Suprapubic skin (tissue), 4 donors: ENCODE data around the gene RBM12. TPM values are rescaled to one million over a fixed set of nuclear protein-coding genes. Genes with fewer than 3 reads are reported as not detected.
"Not testable (repeated sequence)": the region's sequence is repeated elsewhere in the genome, so short reads cannot be mapped to it uniquely, and the experiment has no call there.

Source experiments
- DNase-seq, 2 donors: peaks; one replicate each; pipeline ENCODE4 v3.0.0-alpha.2; 2019; ENCODE audit warnings: low spot score in 2 of 2
- H3K27ac ChIP-seq: fragments of 200-600 bp; sonication (generic); one replicate; pipeline ENCODE4 v1.5.1; 2019
- H3K27me3 ChIP-seq: fragments of 200-600 bp; sonication (generic); one replicate; pipeline ENCODE4 v1.5.1; 2019
- H3K36me3 ChIP-seq: fragments of 200-600 bp; sonication (generic); one replicate; pipeline ENCODE4 v1.5.1; 2019
- H3K4me1 ChIP-seq: fragments of 200-600 bp; sonication (generic); one replicate; pipeline ENCODE4 v1.5.1; 2019
- H3K4me3 ChIP-seq: fragments of 200-600 bp; sonication (generic); one replicate; pipeline ENCODE4 v1.5.1; 2019; ENCODE audit warnings: mild to moderate bottlenecking
- H3K9me3 ChIP-seq: fragments of 200-600 bp; sonication (generic); one replicate; pipeline ENCODE4 v1.5.1; 2019
- CTCF ChIP-seq, 2 donors: fragments of 200-600 bp in 1 of 2; fragments of 450-650 bp in 1 of 2; sonication (generic) in 1 of 2; IDR thresholded peaks; one replicate each; pipeline ENCODE4 v1.5.1; 2016 to 2019; ENCODE audit warnings: antibody characterized with exemption in 2 of 2, mild to moderate bottlenecking in 1 of 2, moderate library complexity in 1 of 2
- EP300 ChIP-seq: sonication (generic); formaldehyde crosslinking; IDR thresholded peaks from one replicate; pipeline ENCODE4 v1.6.1; 2017; ENCODE audit warnings: antibody characterized with exemption
- POLR2A ChIP-seq, 2 donors: fragments of 450-650 bp; IDR thresholded peaks; one replicate each; pipeline ENCODE4 v1.6.1; 2017; ENCODE audit warnings: antibody characterized with exemption in 2 of 2, mild to moderate bottlenecking in 2 of 2, moderate library complexity in 2 of 2
- POLR2AphosphoS5 ChIP-seq, 3 donors: sonication (generic); formaldehyde crosslinking; IDR thresholded peaks; one replicate each; pipeline ENCODE4 v1.6.1; 2017; ENCODE audit warnings: antibody characterized with exemption in 3 of 3
- WGBS: methylation state at CpG from one replicate; pipeline ENCODE4 v1.1.5; 2018; 5-methylcytosine and 5-hydroxymethylcytosine counted together
- total RNA-seq, 4 donors: library from RNA; depleted of rRNA; stranded (reverse); fragments of >200 nt; gene quantifications; one replicate each; pipeline ENCODE4 v1.1.0, GENCODE V29; 2016

Gene RBM12
- total RNA-seq, 4 donors from 2014 or later, result 21.6 to 38.7 (median 32.7) TPM

- Histone ChIP-seq H3K36me3 (peaks cover 95% of the 10 kb centered on the region), H3K27me3 (no peaks in the 10 kb centered on the region), H3K9me3 (no peaks in the 10 kb centered on the region), H3K27ac (no peak overlapping the region), H3K4me3 (no peak overlapping the region), H3K4me1 (peaks cover 17% of the 10 kb centered on the region)
- no peak for TF ChIP-seq CTCF (IDR thresholded peaks at IDR 0.05)
- TF ChIP-seq EP300, result no peak
- no peak for TF ChIP-seq POLR2A (IDR thresholded peaks at IDR 0.05)
- no peak for TF ChIP-seq POLR2AphosphoS5 (IDR thresholded peaks at IDR 0.05)
- DNase-seq, result no peak
Measured at GRCh38 chr20:35710039-35710438, 45.3 kb upstream of the RBM12 start.

GRCh38 chr20:35709259-35709658 is 44.6 kb upstream of the RBM12 start:
- DNase-seq, result no peak
- 82% methylated on average over 1 of the region's 1 CpG for WGBS
- Histone ChIP-seq H3K36me3 (peaks cover 95% of the 10 kb centered on the region), H3K4me1 (peaks cover 17% of the 10 kb centered on the region), H3K4me3 (no peak overlapping the region), H3K27me3 (no peaks in the 10 kb centered on the region), H3K27ac (no peak overlapping the region), H3K9me3 (no peaks in the 10 kb centered on the region)
- TF ChIP-seq CTCF (IDR thresholded peaks at IDR 0.05), result no peak
- no peak for TF ChIP-seq POLR2AphosphoS5 (IDR thresholded peaks at IDR 0.05)
- TF ChIP-seq POLR2A (IDR thresholded peaks at IDR 0.05), result no peak
- TF ChIP-seq EP300, result no peak

- no peaks in the 10 kb centered on the region for H3K27me3 ChIP-seq
- H3K27ac ChIP-seq, result no peak overlapping the region
- H3K36me3 ChIP-seq, result peaks cover 96% of the 10 kb centered on the region
- TF ChIP-seq POLR2AphosphoS5 (IDR thresholded peaks at IDR 0.05) (no peak), CTCF (IDR thresholded peaks at IDR 0.05) (no peak), POLR2A (IDR thresholded peaks at IDR 0.05) (no peak), EP300 (no peak)
- 61% methylated on average over 1 of the region's 1 CpG for WGBS
- no peak overlapping the region for H3K4me3 ChIP-seq
- H3K9me3 ChIP-seq, result no peaks in the 10 kb centered on the region
- no peak for DNase-seq
- peaks cover 17% of the 10 kb centered on the region for H3K4me1 ChIP-seq
Measured at GRCh38 chr20:35708502-35708901, 43.8 kb upstream of the RBM12 start.

- H3K4me3 ChIP-seq, H3K9me3 ChIP-seq, H3K27ac ChIP-seq, DNase-seq, H3K27me3 ChIP-seq: not testable (repeated sequence)
- Histone ChIP-seq H3K36me3 (peaks cover 91% of the 10 kb centered on the region), H3K4me1 (peaks cover 17% of the 10 kb centered on the region)
- 87% methylated on average over 17 of the region's 17 CpGs for WGBS
Measured at GRCh38 chr20:35706591-35707529, 42.2 kb upstream of the RBM12 start.

- 88% methylated on average over 11 of the region's 11 CpGs for WGBS
- not testable (repeated sequence) for H3K9me3 ChIP-seq, H3K27ac ChIP-seq, H3K4me3 ChIP-seq, DNase-seq, H3K27me3 ChIP-seq
- H3K4me1 ChIP-seq, result peaks cover 11% of the 10 kb centered on the region
- H3K36me3 ChIP-seq, result peaks cover 81% of the 10 kb centered on the region
Measured at GRCh38 chr20:35705894-35706293, 41.2 kb upstream of the RBM12 start.

GRCh38 chr20:35704514-35705261 is 40.0 kb upstream of the RBM12 start:
- WGBS, result 85% methylated on average over 5 of the region's 5 CpGs
- Histone ChIP-seq H3K4me3 (no peak overlapping the region), H3K27me3 (no peaks in the 10 kb centered on the region), H3K4me1 (peaks cover 17% of the 10 kb centered on the region), H3K27ac (no peak overlapping the region), H3K36me3 (peaks cover 70% of the 10 kb centered on the region), H3K9me3 (no peaks in the 10 kb centered on the region)
- DNase-seq, result no peak
- TF ChIP-seq EP300 (no peak), POLR2A (IDR thresholded peaks at IDR 0.05) (no peak), CTCF (IDR thresholded peaks at IDR 0.05) (no peak), POLR2AphosphoS5 (IDR thresholded peaks at IDR 0.05) (no peak)
